GM13977 (cell line): Measurements from ENCODE around the gene CA6.

Source experiments
- DNase-seq: peaks from one replicate; pipeline ENCODE4 v3.0.0; 2012; ENCODE audit warnings: low spot score
- CTCF ChIP-seq: IDR thresholded peaks from 2 replicates; pipeline ENCODE4 v1.5.1; 2012; ENCODE audit warnings: mild to moderate bottlenecking, control low read depth; ENCODE audit not compliant: insufficient read depth; ENCODE audit errors: extremely low read depth, missing control alignments
- in situ Hi-C: fragments of 300-500 bp; cut with MboI; formaldehyde crosslinking; loops from one replicate; pipeline ENCODE4 v1.12.0; 2022; ENCODE audit warnings: low sequenced_read_pairs, low pct_unique_long_range_greater_than_20kb, mixed read lengths, inconsistent platforms; ENCODE audit not compliant: unreplicated experiment

The CA6 gene

GRCh38 chr1:8943498-8944405 is 1.9 kb upstream of the CA6 start:
- in situ Hi-C loops = no loop called here
- no peak for DNase-seq
- no peak for TF ChIP-seq CTCF

- no peak for DNase-seq
- in situ Hi-C loops = no loop called here
- TF ChIP-seq CTCF = no peak
These were observed 1.5 kb downstream of the CA6 start for GRCh38 chr1:8947127-8947691.

GRCh38 chr1:8950309-8950708 is 4.6 kb downstream of the CA6 start:
- in situ Hi-C loops = no loop called here
- TF ChIP-seq CTCF = no peak
- DNase-seq = no peak

GRCh38 chr1:8951231-8951630 is 5.6 kb downstream of the CA6 start:
- in situ Hi-C loops = no loop called here
- TF ChIP-seq CTCF = no peak
- DNase-seq = no peak

GRCh38 chr1:8955406-8955805 is 9.7 kb downstream of the CA6 start:
- no peak for DNase-seq
- in situ Hi-C loops = no loop called here

More at GRCh38 chr1:8955406-8955805, 9.7 kb downstream of the CA6 start:
- TF ChIP-seq CTCF = no peak
